HG02642 (cell line): Measurements from ENCODE around the gene CD40.

ENCODE experiments used
- ATAC-seq: cut with Tn5 transposase; IDR thresholded peaks from one replicate; pipeline ENCODE4 v1.9.1; 2021; ENCODE audit warnings: mild to moderate bottlenecking; ENCODE audit not compliant: unreplicated experiment, poor library complexity

CD40 gene

DNA sequence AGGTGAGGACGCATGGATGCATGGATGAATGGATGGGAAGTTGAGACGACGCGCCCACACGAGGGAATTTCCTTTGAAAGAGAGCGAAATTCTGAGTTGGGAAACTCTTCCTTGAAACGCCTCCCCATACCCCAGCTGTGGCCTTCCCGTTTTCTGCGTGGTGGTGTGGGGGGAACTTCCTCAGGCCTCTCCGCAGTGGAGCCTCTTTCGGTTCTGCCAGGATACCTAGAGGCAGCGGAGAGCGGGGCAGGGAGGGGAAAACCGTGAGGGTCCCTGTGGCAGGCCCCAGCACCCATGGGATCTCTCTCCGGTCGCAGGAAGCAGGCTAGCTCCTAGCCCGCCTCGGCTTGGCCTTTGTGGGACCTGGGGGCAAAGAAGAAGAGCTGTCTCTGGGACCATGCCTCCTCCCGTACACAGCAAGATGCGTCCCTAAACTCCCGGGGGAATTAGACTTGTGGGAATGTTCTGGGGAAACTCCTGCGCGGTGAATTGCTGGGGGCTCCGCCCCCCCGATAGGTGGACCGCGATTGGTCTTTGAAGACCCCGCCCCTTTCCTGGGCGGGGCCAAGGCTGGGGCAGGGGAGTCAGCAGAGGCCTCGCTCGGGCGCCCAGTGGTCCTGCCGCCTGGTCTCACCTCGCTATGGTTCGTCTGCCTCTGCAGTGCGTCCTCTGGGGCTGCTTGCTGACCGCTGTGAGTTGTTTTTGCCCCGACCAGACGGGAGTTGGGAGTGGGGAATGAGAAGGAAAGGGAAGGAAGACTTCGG, at the start of gene CD40:
CD40 (plus strand) TSS at position 611 of the 764 bp plus-strand sequence; CDS start at position 641, 30 bp downstream.
- peak; percentile 79 for ATAC-seq

DNA sequence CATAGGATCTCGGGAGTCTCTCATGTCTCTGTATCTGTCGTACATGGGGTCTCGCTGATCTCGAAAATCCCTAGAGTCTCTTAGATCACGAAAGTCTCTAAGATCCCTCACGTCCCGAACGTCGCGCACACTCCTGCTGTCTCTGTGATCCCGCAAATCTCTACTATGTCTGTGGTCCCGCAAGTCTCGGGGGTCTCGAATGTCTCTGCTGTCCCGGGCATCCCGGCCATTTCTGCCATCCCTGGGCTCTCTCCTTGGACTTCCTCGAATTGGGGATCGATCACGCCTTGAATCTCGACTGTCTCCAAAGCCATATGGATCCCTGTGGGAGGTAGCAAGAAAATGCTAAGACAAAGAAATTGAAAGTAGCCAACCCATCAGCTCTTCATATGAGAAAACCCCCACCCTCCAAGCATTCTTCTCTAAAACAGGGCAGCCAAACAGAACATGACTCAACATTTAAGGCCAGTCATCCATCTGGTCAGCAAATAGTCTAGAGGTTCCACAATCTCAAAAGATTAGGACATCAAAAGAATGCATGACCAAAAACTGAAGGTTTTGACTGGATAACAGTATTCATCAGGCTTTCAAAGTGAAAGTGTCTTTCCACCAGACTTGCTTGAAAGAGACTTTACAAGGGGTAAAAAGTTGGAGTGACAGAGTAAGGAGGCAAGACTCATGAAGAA, 47.8 kb upstream of the CD40 start:
- no peak for ATAC-seq

- ATAC-seq = no peak
Measured at GRCh38 chr20:46071573-46071972, 46.5 kb upstream of the CD40 start.

GRCh38 chr20:46073024-46073423, 45.1 kb upstream of the CD40 start:
- no peak for ATAC-seq

DNA sequence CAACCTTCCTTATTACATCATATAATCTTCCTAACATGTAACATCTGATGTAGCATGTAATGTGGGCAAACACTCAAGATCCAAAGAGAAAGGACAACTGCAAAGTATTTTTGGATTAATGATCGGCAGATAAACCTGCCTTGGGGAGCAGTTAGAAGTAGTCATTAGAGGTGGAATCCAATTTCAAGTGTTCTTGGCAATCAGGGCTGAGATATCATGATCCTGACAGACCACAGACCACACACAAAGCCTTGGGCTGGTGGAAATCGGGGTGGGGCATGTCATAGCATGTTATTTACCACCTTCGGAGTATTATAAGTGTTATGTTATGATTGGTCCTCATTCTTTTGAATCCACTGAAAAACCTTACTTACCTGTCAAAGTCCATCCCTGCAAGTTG, 44.7 kb upstream of the CD40 start:
- ATAC-seq = no peak

- no peak for ATAC-seq
Measured at GRCh38 chr20:46074006-46074405, 44.1 kb upstream of the CD40 start.

GRCh38 chr20:46076806-46077205, 41.3 kb upstream of the CD40 start:
- ATAC-seq = no peak

DNA sequence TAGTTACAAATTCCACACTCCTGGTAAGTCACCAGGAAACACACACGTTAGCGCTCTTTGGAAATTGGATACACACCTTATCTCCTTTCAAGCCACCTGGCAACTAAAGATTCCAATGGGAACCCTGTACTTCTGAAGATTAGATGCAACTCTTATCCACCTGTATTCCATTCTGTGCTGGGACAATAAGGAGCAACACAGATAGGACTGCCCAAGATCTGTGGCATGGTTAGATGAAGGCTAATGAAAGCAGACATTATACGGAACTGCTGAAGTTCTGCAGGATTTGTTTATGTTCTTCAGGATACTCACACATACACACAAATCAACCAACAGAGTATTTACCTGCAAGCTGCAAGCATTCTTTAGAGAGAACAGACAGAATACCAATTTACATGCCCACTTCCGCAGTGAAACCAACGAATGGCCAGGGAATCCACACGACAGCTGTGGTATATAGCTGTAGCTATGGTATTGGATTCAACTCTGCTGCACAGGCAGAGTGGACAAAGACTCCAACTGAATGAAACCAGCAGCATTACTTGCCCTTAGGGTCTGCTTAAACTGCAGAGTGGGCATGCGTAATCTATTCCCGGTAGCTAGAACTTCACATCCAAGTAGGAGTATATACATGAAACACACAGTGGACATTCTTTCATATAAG, 40.3 kb upstream of the CD40 start:
- ATAC-seq = no peak

DNA sequence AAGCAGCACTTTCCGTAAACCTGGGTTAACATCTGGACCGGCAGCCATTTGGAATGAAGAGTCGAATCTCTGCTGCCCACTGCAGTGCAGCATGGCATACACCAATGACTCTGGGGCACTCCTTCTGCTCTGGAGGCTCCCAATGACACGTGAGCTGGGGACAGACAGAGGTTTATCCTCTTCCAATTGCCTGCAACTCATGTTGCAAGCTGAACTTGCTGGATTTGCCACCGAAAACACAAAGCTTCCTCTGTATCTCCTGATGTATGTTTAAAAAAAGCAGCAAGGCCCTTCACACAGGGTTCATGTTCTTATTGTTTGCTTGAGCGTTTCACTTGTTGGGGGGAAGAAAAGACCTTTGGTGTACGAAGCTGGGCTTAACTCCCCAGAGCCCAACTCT, 39.2 kb upstream of the CD40 start:
- no peak for ATAC-seq

DNA sequence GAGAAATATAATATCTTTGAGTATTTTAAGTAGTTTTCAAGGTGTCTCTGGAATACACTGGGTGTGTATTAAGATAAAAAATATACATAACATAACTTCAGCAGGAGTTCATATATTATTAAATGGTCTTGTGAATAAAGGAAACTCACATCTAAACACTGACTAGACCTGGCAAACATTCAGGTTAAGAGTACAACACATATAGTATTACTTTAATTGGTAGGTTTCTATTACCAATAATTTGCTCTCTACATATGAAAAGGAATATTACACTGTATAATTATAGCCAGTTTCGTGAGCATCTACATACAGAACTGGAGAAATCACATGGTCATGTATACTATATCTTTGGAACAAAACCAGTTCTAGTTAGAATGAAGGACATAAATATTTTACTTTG, 37.0 kb upstream of the CD40 start:
- no peak for ATAC-seq

DNA sequence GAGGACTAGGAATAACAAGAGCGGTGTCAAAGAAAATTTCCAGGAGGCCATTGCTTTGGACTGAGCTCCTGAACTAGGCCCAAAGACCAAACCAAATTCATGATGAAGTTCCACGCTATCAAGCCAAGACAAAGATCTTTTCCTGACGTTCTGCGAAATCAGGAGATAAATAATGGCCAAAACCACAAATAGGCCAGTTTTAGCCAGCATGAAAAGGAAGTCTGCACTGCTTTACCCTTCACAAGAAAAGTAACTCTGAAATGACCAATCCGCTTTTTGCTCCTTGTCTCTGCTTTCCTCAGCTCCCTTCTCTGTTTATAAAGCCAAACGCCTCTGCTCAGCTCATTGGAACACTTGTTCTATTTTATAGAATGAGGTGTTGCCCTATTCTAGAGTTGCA, 35.0 kb upstream of the CD40 start:
- ATAC-seq = no peak

DNA sequence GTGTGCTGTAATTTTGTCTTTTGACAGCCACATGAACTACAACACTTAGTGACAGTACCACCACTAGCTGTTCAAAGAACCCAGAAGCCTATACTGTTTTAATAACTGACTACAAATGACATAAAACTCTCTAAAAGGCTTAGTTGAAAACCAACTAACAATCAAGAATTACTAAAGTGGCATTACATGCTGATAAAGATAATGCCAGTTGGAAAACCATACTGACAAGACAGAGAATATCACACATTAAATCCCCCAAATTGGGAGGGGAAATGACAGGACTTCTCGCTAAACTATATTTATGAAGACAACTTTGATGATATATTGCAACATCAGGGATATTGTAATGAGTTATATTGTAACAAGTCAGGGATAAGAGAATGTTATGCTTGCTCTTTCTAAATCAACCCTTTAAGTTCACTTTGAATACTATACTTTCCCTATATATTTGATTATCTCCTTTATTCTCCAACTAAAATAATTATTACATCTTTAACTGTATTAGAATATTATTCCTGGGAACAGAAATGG, 34.5 kb upstream of the CD40 start:
- no peak for ATAC-seq

- ATAC-seq = no peak
Measured at GRCh38 chr20:46084805-46085178, 33.3 kb upstream of the CD40 start.

DNA sequence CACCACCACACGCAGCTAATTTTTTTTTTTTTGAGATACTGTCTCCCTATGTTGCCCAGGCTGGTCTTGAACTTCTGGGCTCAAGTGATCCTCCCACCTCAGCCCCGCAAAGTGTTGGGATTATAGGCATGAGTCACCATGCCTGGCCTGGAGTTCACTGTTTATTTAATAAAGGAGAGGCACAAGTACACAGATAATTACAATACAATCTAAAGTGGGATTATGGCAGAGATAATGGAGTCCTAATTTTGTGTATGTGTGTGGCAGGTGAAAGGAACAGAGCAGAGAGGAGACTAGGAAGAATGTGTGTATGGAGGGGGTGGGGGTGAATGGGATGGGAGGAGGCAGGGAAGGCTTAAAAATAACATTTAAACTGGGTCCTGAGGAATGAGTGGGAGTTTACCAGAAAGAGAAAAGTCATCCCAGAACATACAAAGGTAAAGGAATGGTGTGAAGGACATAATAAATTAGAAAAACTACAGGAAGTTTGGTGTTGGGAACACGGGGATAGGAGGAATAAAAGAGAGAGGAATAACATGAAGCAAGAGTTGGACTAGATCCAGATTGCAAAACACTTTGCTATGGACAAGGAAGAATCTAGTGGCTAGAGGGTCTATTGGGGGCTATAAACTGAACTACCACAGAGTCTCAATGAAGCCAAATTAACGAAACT, 32.8 kb upstream of the CD40 start:
- no peak for ATAC-seq

DNA sequence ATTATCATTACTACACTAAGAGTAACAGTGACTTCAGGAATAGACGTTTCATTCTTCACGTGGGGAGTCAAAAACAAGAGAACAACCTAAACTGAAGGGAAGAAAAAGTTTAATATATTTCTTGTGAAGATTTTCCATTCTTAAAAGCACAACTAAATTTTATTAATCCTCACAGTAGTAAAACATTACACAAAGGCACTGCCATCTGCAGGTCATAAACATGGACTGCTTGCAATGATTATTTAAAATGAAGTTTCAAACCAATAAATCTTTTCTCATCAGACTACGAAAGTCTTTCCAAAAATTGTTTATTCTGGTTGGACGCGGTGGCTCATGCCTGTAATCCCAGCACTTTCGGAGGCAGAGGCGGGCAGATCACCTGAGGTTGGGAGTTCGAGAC, 31.0 kb upstream of the CD40 start:
- no peak for ATAC-seq

GRCh38 chr20:46088409-46089166, 29.5 kb upstream of the CD40 start:
- ATAC-seq = no peak

GRCh38 chr20:46089167-46089416, 29.0 kb upstream of the CD40 start:
- peak; percentile 32 for ATAC-seq

DNA sequence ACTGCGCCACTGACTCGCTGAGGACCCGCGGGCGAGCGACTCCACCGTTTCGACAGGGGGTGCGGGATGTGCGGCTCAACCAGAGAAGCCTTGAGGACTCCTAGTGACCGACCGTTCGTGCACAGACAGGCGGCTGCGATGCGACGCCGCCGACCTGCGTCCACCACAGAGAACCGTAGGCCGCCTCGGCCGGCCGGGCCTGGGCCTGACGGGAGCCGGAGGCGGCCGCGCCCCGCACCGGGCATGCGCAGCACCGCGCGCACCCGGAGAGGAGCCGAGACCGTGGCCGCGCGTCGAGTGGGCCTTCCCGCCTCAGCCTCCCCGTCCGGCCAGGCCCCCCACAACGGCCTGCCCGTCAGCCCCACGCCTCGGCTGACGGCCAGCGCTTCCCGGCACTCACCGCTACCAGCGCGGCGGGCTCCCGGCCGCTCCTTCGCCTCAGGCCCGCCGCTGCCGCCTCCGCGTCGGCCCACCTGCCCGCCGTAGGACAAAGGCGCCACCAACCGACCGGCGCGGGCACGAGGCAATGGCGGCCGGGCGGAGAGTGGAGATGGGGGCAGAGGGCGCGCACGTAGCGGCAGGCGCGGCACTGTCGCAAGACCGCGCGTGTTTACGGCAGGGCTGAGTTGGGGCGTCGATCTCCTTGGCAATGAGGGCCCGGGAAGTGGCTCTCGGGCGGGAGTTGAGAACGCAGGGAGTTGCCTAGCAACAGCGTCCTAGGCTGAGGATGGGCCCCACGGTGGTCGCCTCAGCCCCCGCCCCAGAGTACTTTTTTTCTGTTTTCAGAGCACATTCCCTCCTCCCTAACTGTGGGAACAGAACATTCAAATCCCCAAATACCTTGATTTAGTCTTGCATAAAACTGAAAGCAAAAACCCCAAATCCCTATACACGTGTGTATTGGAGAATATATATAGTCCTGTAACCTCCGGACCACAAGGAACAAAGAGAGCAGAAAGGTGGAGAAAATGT, 28.4 kb upstream of the CD40 start, which contains the start of gene NCOA5:
NCOA5 (minus strand) TSS at position 546 of the 972 bp plus-strand sequence. CDS start 10,538 bp downstream, outside the sequence.
- ATAC-seq = peak; percentile 90
